ENCODE measurements around the gene SPTBN4.
A peak's percentile ranks its signal among the peaks of the same experiment; 100 is the strongest.
"Not testable (repeated sequence)": the region's sequence is repeated elsewhere in the genome, so short reads cannot be mapped to it uniquely, and the experiment has no call there.

SPTBN4 gene

GRCh38 chr19:40465025-40465556 lies 1.7 kb upstream of the SPTBN4 start:
- DNase-seq (ENCODE audit: low spot score), result peak; percentile 65

- peak; percentile 100 for DNase-seq (ENCODE audit: low spot score)
Measured at GRCh38 chr19:40465557-40466218, 1.1 kb upstream of the SPTBN4 start, which contains the start of gene BLVRB. TSS of gene BLVRB (minus strand) at chr19:40465745. CDS start at chr19:40465688, 57 bp downstream.

DNA sequence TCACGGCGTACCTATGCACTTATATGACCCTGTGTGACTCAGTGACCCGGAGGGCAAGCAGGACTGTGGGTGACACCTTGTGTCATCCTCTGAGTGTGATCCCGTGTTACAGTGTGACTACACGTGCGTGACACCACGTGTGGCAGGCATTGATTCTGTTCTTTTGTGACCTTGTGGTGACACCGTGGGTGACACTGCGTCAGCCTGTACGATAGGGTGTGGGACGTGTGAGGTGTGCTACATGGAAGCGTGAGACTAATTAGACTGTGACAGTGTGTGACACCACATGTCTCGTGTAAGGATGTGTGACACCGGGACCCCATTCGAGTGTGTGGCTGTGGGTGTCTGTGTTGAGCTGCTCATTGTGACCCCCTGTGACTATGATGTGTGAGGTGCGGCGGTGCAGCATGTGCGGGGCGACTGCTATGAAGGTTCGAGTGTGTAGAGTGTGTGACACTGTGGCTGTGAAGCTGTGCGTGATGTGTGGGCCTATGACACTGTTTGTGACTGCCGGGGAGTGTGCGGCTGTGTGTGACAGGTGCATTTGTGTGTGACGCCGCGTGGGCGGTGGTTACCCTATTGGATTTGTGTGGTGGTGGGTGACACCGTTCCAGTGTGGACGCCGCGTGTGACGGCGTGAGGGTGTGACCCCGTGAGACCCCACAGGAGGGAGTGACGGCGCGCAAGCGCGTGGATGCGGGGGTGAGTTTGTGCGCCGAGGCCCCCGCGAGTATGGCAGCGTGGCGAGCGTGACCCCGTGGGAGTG lies 399 bp upstream of the SPTBN4 start:
- no peak for DNase-seq (ENCODE audit: low spot score)

DNA sequence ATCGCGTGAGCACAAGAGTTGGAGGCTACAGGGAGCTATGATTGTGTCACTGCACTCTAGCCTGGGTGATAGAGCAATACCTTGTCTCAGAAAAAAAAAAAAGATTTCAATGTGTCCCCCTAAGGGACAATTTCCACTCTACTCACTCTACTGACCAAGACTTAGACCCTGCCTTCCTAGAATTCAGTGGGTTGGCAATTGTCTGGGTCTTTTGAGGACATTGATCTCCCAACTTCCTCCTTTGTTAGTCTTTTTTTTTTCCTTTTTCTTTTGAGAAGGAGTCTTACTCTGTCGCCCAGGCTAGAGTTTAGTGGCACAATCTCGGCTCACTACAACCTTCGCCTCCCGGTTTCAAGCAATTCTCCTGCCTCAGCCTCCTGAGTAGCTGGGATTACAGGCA lies 2.2 kb downstream of the SPTBN4 start:
- no peak for DNase-seq (ENCODE audit: low spot score)

GRCh38 chr19:40471111-40471510 lies 4.3 kb downstream of the SPTBN4 start:
- DNase-seq (ENCODE audit: low spot score), result no peak

GRCh38 chr19:40472516-40472915 lies 5.7 kb downstream of the SPTBN4 start:
- DNase-seq (ENCODE audit: low spot score), result no peak

DNA sequence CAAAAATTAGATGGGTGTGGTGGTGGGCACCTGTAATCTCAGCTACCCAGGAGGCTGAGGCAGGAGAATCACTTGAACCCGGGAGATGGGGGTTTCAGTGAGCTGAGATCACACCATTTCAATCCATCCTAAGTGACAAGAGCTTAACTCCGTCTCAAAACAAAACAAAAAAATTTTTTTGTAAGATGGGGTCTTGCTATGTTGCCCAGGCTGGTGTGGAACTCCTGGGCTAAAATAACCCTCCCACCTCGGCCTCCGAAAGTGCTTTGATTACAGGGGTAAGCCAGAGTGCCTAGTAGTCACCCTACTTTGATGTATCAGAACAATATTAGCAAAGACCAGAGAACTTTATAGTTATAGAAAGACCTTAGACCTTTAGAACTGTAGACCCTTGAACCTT lies 7.9 kb downstream of the SPTBN4 start:
- DNase-seq (ENCODE audit: low spot score), result no peak

DNA sequence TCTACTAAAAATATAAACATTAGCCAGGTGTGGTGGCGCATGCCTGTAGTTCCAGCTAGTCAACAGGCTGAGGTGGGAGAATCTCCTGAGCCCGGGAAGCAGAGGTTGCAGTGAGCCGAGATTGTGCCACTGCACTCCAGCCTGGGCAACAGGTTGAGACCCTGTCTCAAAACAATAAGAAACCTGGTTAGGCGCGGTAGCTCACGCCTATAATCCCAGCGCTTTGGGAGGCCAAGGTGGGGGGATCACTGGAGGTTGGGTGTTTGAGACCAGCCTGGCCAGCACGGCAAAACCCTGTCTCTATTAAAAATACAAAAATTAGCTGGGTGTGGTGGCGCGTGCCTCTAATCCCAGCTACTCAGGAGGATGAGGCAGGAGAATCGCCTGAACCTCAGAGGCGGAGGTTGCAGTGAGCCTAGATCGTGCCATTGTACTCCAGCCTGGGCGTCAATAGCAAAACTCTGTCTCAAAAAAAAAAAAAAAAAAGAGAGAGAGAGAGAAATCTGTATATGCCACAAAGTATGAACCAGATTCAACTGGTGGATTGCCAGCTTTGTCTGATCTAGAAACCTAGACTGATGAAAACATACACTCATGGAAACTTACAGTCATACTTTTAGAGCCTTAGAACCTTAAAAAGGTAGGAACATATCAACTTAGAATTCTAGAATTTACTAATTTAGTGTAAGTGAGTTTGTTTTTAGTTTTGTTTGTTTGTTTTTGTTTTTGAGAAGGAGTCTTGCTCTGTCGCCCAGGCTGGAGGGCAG lies 9.3 kb downstream of the SPTBN4 start:
- DNase-seq (ENCODE audit: low spot score), result not testable (repeated sequence)

- DNase-seq (ENCODE audit: low spot score), result no peak
Measured at GRCh38 chr19:40486017-40486416, 19.2 kb downstream of the SPTBN4 start.

DNA sequence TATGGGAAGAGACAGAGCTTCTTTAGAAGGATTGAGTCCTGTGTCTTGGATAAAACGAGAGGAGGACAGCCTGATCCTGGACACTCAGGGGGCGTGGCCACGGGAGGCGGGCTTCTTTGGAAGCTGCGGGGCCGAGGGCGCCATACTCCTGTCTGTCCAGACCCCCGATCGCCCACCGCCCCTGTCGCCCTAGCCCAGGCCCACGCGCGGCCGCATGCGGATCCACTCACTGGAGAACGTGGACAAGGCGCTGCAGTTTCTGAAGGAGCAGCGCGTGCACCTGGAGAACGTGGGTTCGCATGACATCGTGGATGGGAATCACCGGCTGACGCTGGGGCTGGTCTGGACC lies 23.1 kb downstream of the SPTBN4 start:
- no peak for DNase-seq (ENCODE audit: low spot score)

- no peak for DNase-seq (ENCODE audit: low spot score)
Measured at GRCh38 chr19:40492274-40492673, 25.5 kb downstream of the SPTBN4 start.

GRCh38 chr19:40493778-40494177 lies 27.0 kb downstream of the SPTBN4 start:
- DNase-seq (ENCODE audit: low spot score), result no peak

DNA sequence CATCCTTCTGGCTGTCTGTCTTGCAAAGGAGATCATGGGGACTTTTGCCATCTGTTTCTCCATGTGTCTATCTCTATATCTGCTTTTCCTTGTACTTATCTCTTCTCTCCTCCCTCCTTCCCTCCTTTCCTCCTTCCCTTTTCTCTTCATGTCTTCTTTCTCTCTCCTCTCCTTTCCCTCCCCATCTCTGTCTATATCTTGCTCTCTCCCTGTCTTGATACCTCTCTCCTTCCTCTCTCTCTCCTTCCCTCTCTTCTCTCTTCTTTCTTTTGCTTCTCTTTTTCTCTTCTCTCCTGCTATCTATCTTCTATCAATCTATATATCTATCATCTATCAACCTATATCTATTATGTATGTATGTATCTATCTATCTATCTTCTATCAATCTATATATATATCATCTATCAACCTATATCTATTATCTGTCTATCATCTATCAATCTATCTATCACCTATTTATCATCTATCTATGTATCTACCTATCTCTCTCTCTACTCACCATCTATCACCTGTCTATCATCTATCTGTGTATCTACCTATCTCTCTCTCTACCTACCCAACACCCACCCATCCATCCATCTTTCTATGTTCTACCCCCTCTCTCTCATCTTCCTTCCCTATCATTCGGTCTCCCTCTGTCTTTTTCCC lies 27.5 kb downstream of the SPTBN4 start:
- DNase-seq (ENCODE audit: low spot score), result no peak

- no peak for DNase-seq (ENCODE audit: low spot score)
Measured at GRCh38 chr19:40497214-40497613, 30.4 kb downstream of the SPTBN4 start.

DNA sequence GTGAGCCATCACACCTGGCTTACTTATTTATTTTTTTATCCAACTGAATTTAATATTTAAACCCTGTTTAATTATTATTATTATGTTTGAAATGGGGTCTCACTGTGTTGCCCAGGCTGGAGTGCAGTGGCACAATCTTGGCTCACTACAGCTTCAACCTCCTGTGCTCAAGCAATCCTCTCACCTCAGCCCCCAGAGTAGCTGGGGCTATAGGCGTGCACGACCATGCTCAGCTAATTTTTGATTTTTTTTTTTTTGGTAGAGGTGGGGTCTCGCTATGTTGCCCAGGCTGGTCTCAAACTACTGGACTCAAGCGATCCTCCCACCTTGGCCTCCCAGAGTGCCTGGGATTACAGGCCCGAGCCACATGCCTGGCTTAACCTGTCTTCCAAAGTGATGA lies 32.5 kb downstream of the SPTBN4 start:
- no peak for DNase-seq (ENCODE audit: low spot score)

GRCh38 chr19:40500678-40501530 lies 34.1 kb downstream of the SPTBN4 start:
- not testable (repeated sequence) for DNase-seq (ENCODE audit: low spot score)

DNA sequence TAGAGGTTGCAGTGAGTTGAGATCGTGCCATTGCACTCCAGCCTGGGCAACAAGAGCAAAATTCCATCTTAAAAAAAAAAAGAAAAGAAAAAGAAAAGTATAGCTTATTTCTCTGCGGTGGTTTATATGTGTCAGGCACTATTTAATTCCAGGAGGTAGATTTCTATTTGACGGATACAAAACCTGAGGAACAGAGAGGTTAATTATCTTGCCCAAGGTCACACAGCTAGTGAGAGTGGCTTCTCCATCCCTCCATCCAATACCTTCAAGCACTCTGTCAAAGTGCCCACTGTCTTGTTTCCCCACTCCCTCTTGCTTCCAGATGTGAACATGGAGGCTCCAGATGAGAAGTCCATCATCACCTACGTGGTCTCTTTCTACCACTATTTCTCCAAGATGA lies 34.8 kb downstream of the SPTBN4 start:
- DNase-seq (ENCODE audit: low spot score), result no peak

DNA sequence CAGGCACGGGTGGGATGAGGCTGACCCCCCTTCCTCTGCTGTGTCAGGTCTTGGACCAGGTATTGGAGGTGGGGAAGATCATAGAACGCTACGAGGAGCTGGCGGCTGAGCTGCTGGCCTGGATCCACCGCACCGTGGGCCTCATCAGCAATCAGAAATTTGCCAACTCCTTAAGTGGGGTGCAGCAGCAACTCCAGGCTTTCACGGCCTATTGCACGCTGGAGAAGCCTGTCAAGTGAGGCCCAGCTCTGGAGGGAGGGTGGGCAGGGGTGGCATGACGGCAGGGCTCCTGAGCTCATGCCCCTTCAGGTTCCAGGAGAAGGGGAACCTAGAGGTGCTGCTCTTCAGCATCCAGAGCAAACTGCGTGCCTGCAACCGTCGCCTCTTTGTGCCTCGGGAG lies 35.3 kb downstream of the SPTBN4 start:
- DNase-seq (ENCODE audit: low spot score), result no peak

DNA sequence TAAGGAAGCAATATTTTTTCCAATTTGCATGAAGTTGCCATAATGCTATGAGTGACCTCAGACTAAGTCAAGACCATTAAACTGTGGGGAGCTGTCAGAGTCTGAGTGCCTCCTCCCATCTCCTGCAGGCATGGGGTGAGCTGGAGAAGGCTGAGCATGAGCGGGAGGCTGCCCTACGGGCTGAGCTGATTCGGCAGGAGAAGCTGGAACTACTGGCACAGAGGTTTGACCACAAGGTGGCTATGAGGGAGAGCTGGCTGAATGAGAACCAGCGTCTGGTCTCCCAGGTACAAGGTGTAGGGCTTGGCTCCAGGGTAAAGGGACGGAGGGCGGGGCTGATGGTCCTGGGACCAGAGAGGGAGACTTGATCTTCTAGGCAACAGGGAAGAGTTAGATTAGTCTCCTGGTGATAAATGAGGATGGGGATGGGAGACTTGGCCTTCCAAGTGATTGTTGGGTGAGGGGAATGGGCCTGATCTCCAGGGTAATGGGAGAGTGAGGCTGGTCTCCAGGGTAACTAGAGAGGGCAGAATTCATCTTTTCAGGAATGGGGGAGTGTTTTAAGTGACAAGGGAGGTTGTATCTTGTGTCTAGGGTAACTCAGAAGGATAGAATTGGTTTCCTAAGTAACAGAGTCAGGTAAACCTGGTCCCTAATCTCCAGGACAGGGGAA lies 36.0 kb downstream of the SPTBN4 start:
- DNase-seq (ENCODE audit: low spot score), result peak; percentile 21

DNA sequence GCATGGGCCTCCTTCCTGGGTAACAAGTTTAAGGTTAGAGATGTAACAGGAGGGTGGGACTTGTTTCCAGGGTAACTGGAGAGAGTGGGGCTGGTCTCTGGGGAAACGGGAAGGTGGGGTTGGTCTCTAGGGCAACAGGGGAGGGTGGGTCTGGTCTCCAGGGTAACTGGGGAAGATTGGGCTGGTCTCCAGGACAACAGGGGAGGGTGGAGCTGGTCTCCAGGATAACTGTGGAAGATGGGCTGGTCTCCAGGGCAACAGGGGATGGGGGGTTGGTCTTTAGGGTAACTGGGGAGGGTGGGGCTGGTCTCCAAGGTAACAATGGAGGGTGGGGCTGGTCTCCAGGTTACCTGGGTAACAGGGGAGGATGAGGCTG lies 36.5 kb downstream of the SPTBN4 start:
- DNase-seq (ENCODE audit: low spot score), result peak; percentile 22

- DNase-seq (ENCODE audit: low spot score), result no peak
Measured at GRCh38 chr19:40506099-40506498, 39.3 kb downstream of the SPTBN4 start.

Data from NAMALWA (cell line).